Activated CD8-positive, alpha-beta T cell treated with anti-CD3 and anti-CD28 coated beads for 36 hours (primary cell): ENCODE results near the gene OR1G1. TPM values are rescaled to one million over a fixed set of nuclear protein-coding genes. Genes with fewer than 3 reads are reported as not detected.
"Not testable (repeated sequence)": the region's sequence is repeated elsewhere in the genome, so short reads cannot be mapped to it uniquely, and the experiment has no call there.

Experiments used
- ATAC-seq: fragments of 200-7000 bp; cut with Tn5 transposase; one replicate; pipeline ENCODE4 v1.10.0; 2021; ENCODE audit warnings: mild to moderate bottlenecking, moderate library complexity
- CTCF ChIA-PET: fragments of 350-600 bp; sonication (Branson Sonifier 250); formaldehyde crosslinking; loops from one replicate; lab custom pipeline; 2021; ENCODE audit warnings: antibody characterized with exemption; lab: Charles Lee
- POLR2A ChIA-PET: fragments of 350-600 bp; sonication (Branson Sonifier 250); formaldehyde crosslinking; loops from one replicate; lab custom pipeline; 2021; ENCODE audit warnings: antibody characterized with exemption; lab: Charles Lee
- DNase-seq: peaks from one replicate; pipeline ENCODE4 v3.0.0-alpha.2; 2020
- H3K27ac Mint-ChIP-seq: one replicate; pipeline ENCODE4 v1.8.0; 2021; ENCODE audit warnings: mild to moderate bottlenecking, mixed read lengths
- H3K27me3 Mint-ChIP-seq: one replicate; pipeline ENCODE4 v1.8.0; 2021; ENCODE audit warnings: mixed read lengths
- H3K36me3 Mint-ChIP-seq: one replicate; pipeline ENCODE4 v1.8.0; 2021; ENCODE audit warnings: low read depth, mixed read lengths
- H3K4me1 Mint-ChIP-seq: one replicate; pipeline ENCODE4 v1.8.0; 2021; ENCODE audit warnings: low read depth, mixed read lengths
- H3K4me3 Mint-ChIP-seq: one replicate; pipeline ENCODE4 v1.8.0; 2021; ENCODE audit warnings: mild to moderate bottlenecking, moderate library complexity, mixed read lengths
- H3K9me3 Mint-ChIP-seq: one replicate; pipeline ENCODE4 v1.8.0; 2021; ENCODE audit warnings: mixed read lengths
- intact Hi-C: fragments of 100-400 bp; cut with micrococcal nuclease; formaldehyde crosslinking; loops from one replicate; pipeline ENCODE4 v1.10.0; 2022
- total RNA-seq, 2 experiments: library from RNA; stranded (reverse); gene quantifications; one replicate each; pipeline ENCODE4 v1.2.3, GENCODE V29; 2021
- TF ChIP-seq, protein P1 (sequence below): fragments of 200-600 bp; IDR thresholded peaks from one replicate; pipeline ENCODE4 v1.8.0; 2022; ENCODE audit warnings: antibody characterized with exemption, mild to moderate bottlenecking

Gene OR1G1
- not detected for total RNA-seq

DNA sequence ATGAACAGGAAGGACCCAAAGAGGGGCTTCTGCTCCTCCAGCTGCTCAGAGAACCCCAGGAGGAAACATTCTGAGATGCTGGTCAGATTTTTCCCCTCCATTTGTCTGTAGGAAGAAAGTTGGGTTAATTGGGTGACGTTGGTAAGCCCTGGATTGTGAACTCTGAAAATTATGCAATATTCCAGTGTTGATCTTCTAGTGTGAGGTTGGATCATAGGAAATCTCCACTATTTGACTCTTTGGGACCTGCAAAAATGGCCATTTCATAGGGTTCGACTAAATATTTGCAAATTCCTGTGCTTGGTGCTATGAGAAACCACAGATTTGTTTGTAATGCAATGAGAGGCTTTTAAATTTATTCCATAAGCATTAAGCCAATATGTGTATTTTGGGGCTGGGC lies at the start of gene OR1G1:
Gene OR1G1 (minus strand): TSS at position 101 of the 400 bp plus-strand sequence. CDS start 0 bp downstream, at position 101.
- H3K27ac Mint-ChIP-seq: no peak within 1 kb of the TSS
- no peaks in the 10 kb centered on the region for H3K36me3 Mint-ChIP-seq

DNA sequence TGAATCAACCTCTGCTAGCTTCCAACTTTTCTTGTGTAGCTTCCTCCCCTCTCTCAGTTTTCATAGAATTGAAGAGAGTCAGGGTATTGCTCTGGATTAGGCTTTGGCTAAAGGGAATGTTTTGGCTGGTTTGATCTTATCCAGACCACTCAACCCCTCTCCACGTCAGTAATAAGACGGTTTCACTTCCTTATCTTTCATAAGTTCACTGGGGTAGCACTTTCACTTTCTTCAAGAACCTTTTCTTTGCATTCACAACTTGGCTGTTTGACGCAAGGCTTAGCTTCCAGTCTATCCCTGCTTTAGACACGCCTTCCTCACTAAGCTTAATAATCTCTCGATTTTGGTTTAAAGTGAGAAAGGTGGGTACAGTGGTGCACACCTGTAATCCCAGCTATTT lies 40.2 kb upstream of the OR1G1 start:
- Mint-ChIP-seq H3K9me3 (peaks cover 6% of the 10 kb centered on the region), H3K27ac (no peak overlapping the region), H3K4me1 (no peaks in the 10 kb centered on the region), H3K36me3 (no peaks in the 10 kb centered on the region), H3K4me3 (no peak overlapping the region), H3K27me3 (peaks cover 4% of the 10 kb centered on the region)
- ChIA-PET CTCF (no interaction called here), POLR2A (no interaction called here)
- intact Hi-C loops: no loop called here
- ATAC-seq (no peak), DNase-seq (no peak)
- TF ChIP-seq, protein P1, sequence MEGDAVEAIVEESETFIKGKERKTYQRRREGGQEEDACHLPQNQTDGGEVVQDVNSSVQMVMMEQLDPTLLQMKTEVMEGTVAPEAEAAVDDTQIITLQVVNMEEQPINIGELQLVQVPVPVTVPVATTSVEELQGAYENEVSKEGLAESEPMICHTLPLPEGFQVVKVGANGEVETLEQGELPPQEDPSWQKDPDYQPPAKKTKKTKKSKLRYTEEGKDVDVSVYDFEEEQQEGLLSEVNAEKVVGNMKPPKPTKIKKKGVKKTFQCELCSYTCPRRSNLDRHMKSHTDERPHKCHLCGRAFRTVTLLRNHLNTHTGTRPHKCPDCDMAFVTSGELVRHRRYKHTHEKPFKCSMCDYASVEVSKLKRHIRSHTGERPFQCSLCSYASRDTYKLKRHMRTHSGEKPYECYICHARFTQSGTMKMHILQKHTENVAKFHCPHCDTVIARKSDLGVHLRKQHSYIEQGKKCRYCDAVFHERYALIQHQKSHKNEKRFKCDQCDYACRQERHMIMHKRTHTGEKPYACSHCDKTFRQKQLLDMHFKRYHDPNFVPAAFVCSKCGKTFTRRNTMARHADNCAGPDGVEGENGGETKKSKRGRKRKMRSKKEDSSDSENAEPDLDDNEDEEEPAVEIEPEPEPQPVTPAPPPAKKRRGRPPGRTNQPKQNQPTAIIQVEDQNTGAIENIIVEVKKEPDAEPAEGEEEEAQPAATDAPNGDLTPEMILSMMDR: no peak

More for the DNA sequence above, at the start of gene OR1G1:
- Mint-ChIP-seq H3K4me1 (no peaks in the 10 kb centered on the region), H3K9me3 (no peaks in the 10 kb centered on the region), H3K4me3 (no peak within 1 kb of the TSS), H3K27me3 (peaks cover 25% of the 10 kb centered on the region)
- intact Hi-C loops: no loop called here
- TF ChIP-seq, protein P1: no peak
- DNase-seq (no peak), ATAC-seq (no peak)
- ChIA-PET POLR2A (no interaction called here), CTCF (no interaction called here)

DNA sequence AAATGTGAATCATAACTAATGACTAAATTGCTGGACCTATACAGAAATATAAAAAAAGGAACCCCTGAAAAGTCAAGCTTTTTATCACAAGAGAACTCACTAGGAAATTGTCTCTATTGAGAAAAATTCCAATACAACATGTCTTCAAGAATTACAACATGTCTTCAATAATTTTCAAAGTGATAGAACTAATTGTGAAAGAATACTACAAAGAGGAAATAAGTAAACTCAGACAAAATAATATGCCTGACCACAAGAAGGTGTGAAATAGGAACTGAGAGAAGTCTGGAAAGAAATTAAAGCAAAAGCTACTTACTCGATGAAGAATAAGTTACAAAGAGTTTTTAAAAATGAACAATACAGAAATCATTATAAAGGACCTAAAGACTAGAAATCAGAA lies 29.9 kb upstream of the OR1G1 start:
- peaks cover 3% of the 10 kb centered on the region for H3K9me3 Mint-ChIP-seq
- no peak overlapping the region for H3K27ac Mint-ChIP-seq
- no peak for ATAC-seq
- ChIA-PET CTCF (no interaction called here), POLR2A (no interaction called here)
- H3K27me3 Mint-ChIP-seq: peaks cover 18% of the 10 kb centered on the region
- H3K4me1 Mint-ChIP-seq: no peaks in the 10 kb centered on the region
- H3K36me3 Mint-ChIP-seq: no peaks in the 10 kb centered on the region
- intact Hi-C loops: no loop called here
- TF ChIP-seq, protein P1: no peak
- H3K4me3 Mint-ChIP-seq: no peak overlapping the region
- DNase-seq: no peak

- H3K27me3 Mint-ChIP-seq: peaks cover 10% of the 10 kb centered on the region
- H3K27ac Mint-ChIP-seq, CTCF ChIA-PET, DNase-seq, H3K36me3 Mint-ChIP-seq, H3K9me3 Mint-ChIP-seq, H3K4me3 Mint-ChIP-seq, POLR2A ChIA-PET, intact Hi-C loops, ATAC-seq, H3K4me1 Mint-ChIP-seq: not testable (repeated sequence)
These were observed 10.1 kb upstream of the OR1G1 start for GRCh38 chr17:3137494-3137893.

- POLR2A ChIA-PET: no interaction called here
- peaks cover 7% of the 10 kb centered on the region for H3K27me3 Mint-ChIP-seq
- no peak within 1 kb of the TSS for H3K4me3 Mint-ChIP-seq
- CTCF ChIA-PET: no interaction called here
- TF ChIP-seq, protein P1: no peak
- H3K27ac Mint-ChIP-seq: no peak within 1 kb of the TSS
- peaks cover 19% of the 10 kb centered on the region for H3K9me3 Mint-ChIP-seq
- ATAC-seq: no peak
- intact Hi-C loops: no loop called here
- DNase-seq: no peak
- no peaks in the 10 kb centered on the region for H3K36me3 Mint-ChIP-seq
- no peaks in the 10 kb centered on the region for H3K4me1 Mint-ChIP-seq
These were observed 23.0 kb downstream of the OR1G1 start, which contains the start of gene OR1D2 for GRCh38 chr17:3104322-3104721. Gene OR1D2 (minus strand): TSS chr17:3104422. CDS start chr17:3092996, 11,426 bp downstream.

Other genes starting within 250 kb of the OR1G1 start
- gene OR1D5, start 63.9 kb downstream of the OR1G1 start, total RNA-seq: not detected
- gene OR1D2, start 23.1 kb downstream of the OR1G1 start, total RNA-seq: not detected
- not detected for gene OR1A2, start 70.0 kb upstream of the OR1G1 start, total RNA-seq
- not detected for gene OR1A1, start 80.1 kb upstream of the OR1G1 start, total RNA-seq
- under 1 TPM in 1 of 2 experiments, not detected in 1; 0.29 TPM for gene OR3A1, start 170.8 kb upstream of the OR1G1 start, total RNA-seq